Measurements from ENCODE around the gene FAR2. TPM values are rescaled to one million over a fixed set of nuclear protein-coding genes. Genes with fewer than 3 reads are reported as not detected.

FAR2 gene
- total RNA-seq, 1 donor from 2014 or later, result 9.0 TPM

DNA sequence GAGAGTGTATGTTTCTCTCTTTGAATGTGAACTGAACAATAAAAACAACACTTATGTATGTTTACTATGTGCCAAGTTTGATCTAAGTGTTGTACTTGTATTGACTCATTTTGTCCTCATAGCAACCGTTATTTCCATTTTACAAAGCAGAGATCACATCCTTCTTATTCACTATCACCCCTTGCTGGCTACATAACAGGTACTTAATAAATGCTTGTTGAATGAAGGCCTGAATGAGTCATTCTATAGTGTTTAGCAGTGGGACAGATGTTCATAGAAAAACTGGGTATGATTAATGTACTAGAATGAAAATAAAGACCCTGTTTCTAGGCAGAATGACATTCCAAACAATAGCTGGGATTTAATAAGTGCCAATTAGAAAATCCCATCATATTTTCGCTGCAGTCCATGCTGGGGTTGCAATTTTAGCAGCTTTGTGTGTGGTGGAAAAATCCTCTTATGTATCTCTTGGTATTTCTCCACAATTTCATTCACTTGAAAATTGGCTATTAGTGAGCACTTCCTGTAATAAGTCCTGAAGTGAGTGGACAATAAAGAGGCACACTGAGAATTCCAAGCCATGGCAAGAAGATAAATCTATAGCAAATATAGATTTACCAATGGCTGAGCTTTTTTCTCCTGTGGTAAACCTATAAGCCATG, 86.0 kb downstream of the FAR2 start:
- TF ChIP-seq, protein P1, sequence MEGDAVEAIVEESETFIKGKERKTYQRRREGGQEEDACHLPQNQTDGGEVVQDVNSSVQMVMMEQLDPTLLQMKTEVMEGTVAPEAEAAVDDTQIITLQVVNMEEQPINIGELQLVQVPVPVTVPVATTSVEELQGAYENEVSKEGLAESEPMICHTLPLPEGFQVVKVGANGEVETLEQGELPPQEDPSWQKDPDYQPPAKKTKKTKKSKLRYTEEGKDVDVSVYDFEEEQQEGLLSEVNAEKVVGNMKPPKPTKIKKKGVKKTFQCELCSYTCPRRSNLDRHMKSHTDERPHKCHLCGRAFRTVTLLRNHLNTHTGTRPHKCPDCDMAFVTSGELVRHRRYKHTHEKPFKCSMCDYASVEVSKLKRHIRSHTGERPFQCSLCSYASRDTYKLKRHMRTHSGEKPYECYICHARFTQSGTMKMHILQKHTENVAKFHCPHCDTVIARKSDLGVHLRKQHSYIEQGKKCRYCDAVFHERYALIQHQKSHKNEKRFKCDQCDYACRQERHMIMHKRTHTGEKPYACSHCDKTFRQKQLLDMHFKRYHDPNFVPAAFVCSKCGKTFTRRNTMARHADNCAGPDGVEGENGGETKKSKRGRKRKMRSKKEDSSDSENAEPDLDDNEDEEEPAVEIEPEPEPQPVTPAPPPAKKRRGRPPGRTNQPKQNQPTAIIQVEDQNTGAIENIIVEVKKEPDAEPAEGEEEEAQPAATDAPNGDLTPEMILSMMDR (IDR thresholded peaks at IDR 0.05; ENCODE audit: insufficient read depth, low read length, poor library complexity, severe bottlenecking), result no peak

GRCh38 chr12:29238822-29239291, 89.8 kb downstream of the FAR2 start:
- H3K36me3 ChIP-seq (ENCODE audit: control insufficient read depth, insufficient read depth, low read length), result no peaks in the 10 kb centered on the region
- no peak overlapping the region for H3K4me3 ChIP-seq (ENCODE audit: low read depth, low read length)
- DNase-seq (ENCODE audit: low read depth), result peak; percentile 39
- TF ChIP-seq, protein P1 (IDR thresholded peaks at IDR 0.05; ENCODE audit: insufficient read depth, low read length, poor library complexity, severe bottlenecking), result no peak
- H3K27me3 ChIP-seq (ENCODE audit: control insufficient read depth, insufficient read depth, low read length), result no peaks in the 10 kb centered on the region

More for the DNA sequence above, 86.0 kb downstream of the FAR2 start:
- Histone ChIP-seq H3K36me3 (ENCODE audit: control insufficient read depth, insufficient read depth, low read length) (no peaks in the 10 kb centered on the region), H3K27me3 (ENCODE audit: control insufficient read depth, insufficient read depth, low read length) (no peaks in the 10 kb centered on the region), H3K4me3 (ENCODE audit: low read depth, low read length) (no peak overlapping the region)
- DNase-seq (ENCODE audit: low read depth), result no peak

- H3K36me3 ChIP-seq (ENCODE audit: control insufficient read depth, insufficient read depth, low read length), result no peaks in the 10 kb centered on the region
- H3K27me3 ChIP-seq (ENCODE audit: control insufficient read depth, insufficient read depth, low read length), result no peaks in the 10 kb centered on the region
- TF ChIP-seq, protein P1 (IDR thresholded peaks at IDR 0.05; ENCODE audit: insufficient read depth, low read length, poor library complexity, severe bottlenecking), result no peak
- no peak overlapping the region for H3K4me3 ChIP-seq (ENCODE audit: low read depth, low read length)
- DNase-seq (ENCODE audit: low read depth), result no peak
Observed at GRCh38 chr12:29239336-29239735, 90.3 kb downstream of the FAR2 start.

DNA sequence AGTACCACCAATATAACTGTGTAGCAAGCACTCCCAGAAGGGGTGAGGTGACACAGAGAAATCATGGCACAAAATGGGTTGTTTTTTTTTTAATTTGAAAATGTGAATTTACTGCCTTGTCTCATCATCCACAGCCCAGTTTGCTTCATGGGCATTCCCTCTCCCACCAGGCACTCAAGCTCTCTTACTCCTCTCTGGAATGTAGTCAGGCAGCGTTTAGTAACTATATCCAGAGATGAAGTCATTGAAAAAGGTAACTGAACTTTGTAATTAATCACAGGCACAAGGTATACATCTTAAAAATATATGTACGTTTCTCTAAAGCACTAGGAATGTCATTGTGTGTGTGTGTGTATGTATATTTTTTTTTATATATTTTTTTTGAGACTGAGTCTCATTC, 91.4 kb downstream of the FAR2 start:
- DNase-seq (ENCODE audit: low read depth), result no peak

GRCh38 chr12:29241821-29242591, 92.9 kb downstream of the FAR2 start:
- Histone ChIP-seq H3K36me3 (ENCODE audit: control insufficient read depth, insufficient read depth, low read length) (no peaks in the 10 kb centered on the region), H3K27me3 (ENCODE audit: control insufficient read depth, insufficient read depth, low read length) (no peaks in the 10 kb centered on the region), H3K4me3 (ENCODE audit: low read depth, low read length) (no peak overlapping the region)
- TF ChIP-seq, protein P1 (IDR thresholded peaks at IDR 0.05; ENCODE audit: insufficient read depth, low read length, poor library complexity, severe bottlenecking), result peak; percentile 11
- peak; percentile 65 for DNase-seq (ENCODE audit: low read depth)

More for the DNA sequence above, 91.4 kb downstream of the FAR2 start:
- TF ChIP-seq, protein P1 (IDR thresholded peaks at IDR 0.05; ENCODE audit: insufficient read depth, low read length, poor library complexity, severe bottlenecking), result no peak
- H3K27me3 ChIP-seq (ENCODE audit: control insufficient read depth, insufficient read depth, low read length), result no peaks in the 10 kb centered on the region
- H3K4me3 ChIP-seq (ENCODE audit: low read depth, low read length), result no peak overlapping the region
- no peaks in the 10 kb centered on the region for H3K36me3 ChIP-seq (ENCODE audit: control insufficient read depth, insufficient read depth, low read length)

Measured in kidney epithelial cell (primary cell).